Heart left ventricle (tissue), 16 donors: ENCODE data around the gene RBMS3. TPM values are rescaled to one million over a fixed set of nuclear protein-coding genes. Genes with fewer than 3 reads are reported as not detected.

Source experiments
- ATAC-seq, 4 donors: fragments of 200-7000 bp; cut with Tn5 transposase; one replicate each; pipeline ENCODE4 v1.9.1; 2020 to 2022; ENCODE audit warnings: moderate library complexity in 4 of 4, mild to moderate bottlenecking in 3 of 4, moderate number of reproducible peaks in 1 of 4
- DNase-seq, 5 donors: peaks; one replicate each; pipeline ENCODE4 v3.0.0-alpha.2; 2020
- H3K27ac ChIP-seq, 12 donors: fragments of 200-600 bp; sonication (generic) in 4 of 12; one replicate each; pipeline versions ENCODE4 v1.5.0 to v1.8.0; 2016 to 2022; ENCODE audit warnings: mild to moderate bottlenecking in 2 of 12
- H3K27me3 ChIP-seq, 9 donors: fragments of 200-600 bp; sonication (generic) in 2 of 9; one replicate each; pipeline versions ENCODE4 v1.5.1 to v1.8.0; 2016 to 2022; ENCODE audit warnings: mild to moderate bottlenecking in 3 of 9
- H3K36me3 ChIP-seq, 9 donors: fragments of 200-600 bp; sonication (generic) in 2 of 9; one replicate each; pipeline versions ENCODE4 v1.5.0 to v1.8.0; 2018 to 2022; ENCODE audit warnings: mild to moderate bottlenecking in 2 of 9
- H3K4me1 ChIP-seq, 12 donors: fragments of 200-600 bp; sonication (generic) in 4 of 12; one replicate each; pipeline versions ENCODE4 v1.5.0 to v1.8.0; 2016 to 2022; ENCODE audit warnings: mild to moderate bottlenecking in 3 of 12
- H3K4me3 ChIP-seq, 12 donors: fragments of 200-600 bp; sonication (generic) in 4 of 12; one replicate each; pipeline versions ENCODE4 v1.5.0 to v1.8.0; 2017 to 2022; ENCODE audit warnings: mild to moderate bottlenecking in 9 of 12, moderate library complexity in 4 of 12
- H3K9me3 ChIP-seq, 12 donors: fragments of 200-600 bp; sonication (generic) in 4 of 12; one replicate each; pipeline versions ENCODE4 v1.5.0 to v1.8.0; 2016 to 2022; ENCODE audit warnings: mild to moderate bottlenecking in 1 of 12
- POLR2A ChIP-seq, 2 donors: fragments of 450-650 bp; IDR thresholded peaks; one replicate each; pipeline ENCODE4 v1.6.1; 2017; ENCODE audit warnings: antibody characterized with exemption in 2 of 2, mild to moderate bottlenecking in 2 of 2, moderate library complexity in 2 of 2
- WGBS, 4 donors: extraction: QIAGEN DNeasy Blood & Tissue Kit in 2 of 4; methylation state at CpG; one replicate each; pipeline versions ENCODE4 v1.1.5 to v1.1.7; 2013 to 2018; 5-methylcytosine and 5-hydroxymethylcytosine counted together
- intact Hi-C, 10 donors: fragments of 100-400 bp; cut with DNase I; formaldehyde crosslinking; loops; one replicate each; pipeline versions ENCODE4 v1.11.1 to v1.14.2; 2022
- polyA plus RNA-seq, 2 donors: library from polyadenylated mRNA; stranded (reverse); fragments of 200-250 nt; gene quantifications; one replicate each; pipeline ENCODE4 v1.2.3, GENCODE V29; 2013
- total RNA-seq, 9 donors: library from RNA; depleted of rRNA in 2 of 9; stranded (reverse); fragments of >200 nt in 2 of 9; fragmentation: NEBNext Ultra II Directional in 3 of 9; extraction: Animal tissue kit (Norgen Biotek cat#: 25700) in 3 of 9; gene quantifications; one replicate each; pipeline versions ENCODE4 v1.1.0 to v1.2.4, GENCODE V29; 2016 to 2023
- TF ChIP-seq, protein P1 (sequence below), 12 donors: fragments of 200-600 bp; sonication (generic) in 4 of 12; IDR thresholded peaks; one replicate each; pipeline versions ENCODE4 v1.5.0 to v1.8.0; 2018 to 2022; ENCODE audit warnings: antibody characterized with exemption in 12 of 12, mild to moderate bottlenecking in 5 of 12
- donor health status: ischemic (EF 13 %, LVEDD 7.1; RV severe dilation, severe dysfunction).
- donor health status: healthy with polysubstance abuse.
- donor health status: DM: no; HTN: yes; CAD: no.
- donor health status: DM: no; HTN: no; CAD: no.
- donor health status: ischemic (EF 25% LVEDD 6.9; RV normal size, moderate dysfunction).
- donor health status: ischemic (EF 25% LVEDD 5.7; RV mildly dilated, moderate dysfunction).
- donor health status: healthy.
- donor health status: DM: yes; HTN: yes; CAD: no.
- donor health status: ischemic (EF 35%, LVEDD 5.7; RV mildly dilated, moderate dysfunction).
- donor health status: nonischemic (EF 11% LVEDD 7.7; RV severe dilation, severe dysfunction).
- donor health status: DM: yes; HTN: yes; CAD: no.
- donor health status: PGD.
- donor health status: ischemic (EF 29% LVEDD 5.4; RV normal size, mild dysfunction).
- donor health status: nonischemic (EF 23%, LVEDD 6.1; RV moderate dilation, normal function).

RBMS3 gene
- total and polyA plus RNA-seq, 11 donors: 4.8 to 35.6 (median 26.1) TPM

DNA sequence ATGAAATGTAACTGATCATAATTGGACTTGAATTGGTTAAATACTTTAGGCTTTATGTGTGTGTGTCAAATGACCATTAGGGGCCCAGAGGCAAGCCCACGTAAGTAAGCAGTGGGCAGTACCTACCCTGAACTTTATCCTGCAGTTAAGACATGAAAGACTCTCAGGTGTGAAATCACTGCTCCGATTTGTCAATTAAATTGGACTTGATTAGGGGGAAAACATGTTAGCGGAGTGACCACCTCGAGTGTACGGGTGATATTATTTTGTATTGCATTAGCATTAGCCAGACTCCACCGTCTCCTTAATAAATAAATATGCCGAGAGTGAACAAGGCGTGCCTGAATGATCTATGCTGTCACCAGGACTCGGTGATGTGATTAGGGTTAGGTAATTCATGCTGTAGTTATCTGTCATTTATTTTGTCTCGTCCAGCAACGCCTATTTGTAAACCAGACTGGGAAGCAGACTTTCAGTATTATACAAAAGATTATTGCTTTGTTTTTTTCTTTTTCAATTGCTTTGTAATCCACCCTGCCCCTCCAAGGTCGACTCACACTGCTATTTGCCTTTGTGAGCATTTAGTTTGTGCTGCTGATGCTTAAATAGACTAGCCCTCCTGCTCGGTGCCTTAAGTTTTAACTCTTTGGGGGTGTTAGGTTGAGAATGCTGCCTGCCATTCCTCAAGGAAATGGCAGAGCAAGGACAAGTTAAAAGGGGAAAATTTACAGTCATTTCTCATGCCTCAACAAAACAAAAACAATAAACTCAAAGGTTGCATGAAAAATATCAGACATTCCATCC is 1.8 kb downstream of the RBMS3 start:
- Histone ChIP-seq H3K27me3 (no peaks in the 10 kb centered on the region), H3K36me3 (no peaks in the 10 kb centered on the region), H3K4me3 (peak overlapping the region; percentile 43 to 84 (median 66)), H3K9me3 (no peaks in the 10 kb centered on the region), H3K4me1 (peaks cover 0 to 41% (median 18%) of the 10 kb centered on the region in 12 donors), H3K27ac (peak overlapping the region; percentile 83 to 96 (median 91))
- 6 to 10% (median 8%) methylated on average over 13 of the region's 13 CpGs for WGBS, 4 donors
- intact Hi-C loops: loop anchor here (2.0 to 10.0 kb wide), 23 partner anchors 40 to 480 kb away; no protein-coding TSS in a partner anchor
- TF ChIP-seq POLR2A (IDR thresholded peaks at IDR 0.05): no peak
- DNase-seq (no peak), ATAC-seq (peak in 2 of 4 donors; percentile 20 to 37)

DNA sequence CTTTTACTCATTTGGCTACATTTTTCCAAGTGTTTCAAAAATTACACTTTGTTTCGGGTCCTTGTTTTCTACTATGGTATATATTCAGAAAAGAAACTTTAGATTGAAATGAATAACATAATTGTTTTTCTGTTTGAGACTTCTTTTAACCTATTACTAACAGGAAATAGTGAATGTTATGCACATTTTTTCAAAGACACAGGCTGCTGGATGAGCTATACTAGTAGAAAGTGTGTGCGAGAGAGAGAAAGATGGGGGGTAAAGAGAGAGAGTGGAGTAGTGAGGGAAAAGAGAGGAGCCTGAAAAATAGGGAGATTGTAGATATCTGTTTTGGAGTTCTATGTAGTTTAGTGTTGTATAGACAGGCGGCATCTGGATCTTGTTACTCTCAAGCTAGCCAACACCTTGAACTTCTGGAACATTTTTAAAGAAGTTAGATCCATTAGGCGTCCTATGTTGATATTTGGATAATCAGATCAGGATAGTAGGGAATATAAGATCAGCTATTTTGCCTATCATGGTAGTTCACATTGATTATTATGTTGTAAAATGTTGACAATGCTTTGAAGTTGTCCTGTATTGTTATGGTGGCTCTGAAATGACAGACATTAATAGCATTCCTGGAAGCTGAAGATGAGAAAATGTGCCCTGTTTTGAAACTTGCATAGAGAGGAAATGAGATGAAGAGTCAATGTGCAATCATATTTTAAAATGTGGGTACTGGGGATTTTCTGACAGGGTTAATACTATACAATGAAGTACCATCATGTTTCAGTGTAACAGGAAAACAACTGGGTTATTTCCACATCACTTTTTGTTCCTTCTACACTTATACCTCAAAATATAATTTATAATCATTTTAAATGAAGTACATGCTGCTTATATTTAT is 2.6 kb downstream of the RBMS3 start:
- WGBS, 4 donors: 9 to 28% (median 13%) methylated on average over 4 of the region's 4 CpGs
- Histone ChIP-seq H3K27ac (peak overlapping the region; percentile 83 to 96 (median 91)), H3K36me3 (no peaks in the 10 kb centered on the region), H3K27me3 (no peaks in the 10 kb centered on the region), H3K9me3 (no peaks in the 10 kb centered on the region), H3K4me1 (peaks cover 0 to 44% (median 25%) of the 10 kb centered on the region in 12 donors), H3K4me3 (peak overlapping the region; percentile 43 to 84 (median 66))
- ATAC-seq (no peak), DNase-seq (no peak)
- TF ChIP-seq, protein P1, sequence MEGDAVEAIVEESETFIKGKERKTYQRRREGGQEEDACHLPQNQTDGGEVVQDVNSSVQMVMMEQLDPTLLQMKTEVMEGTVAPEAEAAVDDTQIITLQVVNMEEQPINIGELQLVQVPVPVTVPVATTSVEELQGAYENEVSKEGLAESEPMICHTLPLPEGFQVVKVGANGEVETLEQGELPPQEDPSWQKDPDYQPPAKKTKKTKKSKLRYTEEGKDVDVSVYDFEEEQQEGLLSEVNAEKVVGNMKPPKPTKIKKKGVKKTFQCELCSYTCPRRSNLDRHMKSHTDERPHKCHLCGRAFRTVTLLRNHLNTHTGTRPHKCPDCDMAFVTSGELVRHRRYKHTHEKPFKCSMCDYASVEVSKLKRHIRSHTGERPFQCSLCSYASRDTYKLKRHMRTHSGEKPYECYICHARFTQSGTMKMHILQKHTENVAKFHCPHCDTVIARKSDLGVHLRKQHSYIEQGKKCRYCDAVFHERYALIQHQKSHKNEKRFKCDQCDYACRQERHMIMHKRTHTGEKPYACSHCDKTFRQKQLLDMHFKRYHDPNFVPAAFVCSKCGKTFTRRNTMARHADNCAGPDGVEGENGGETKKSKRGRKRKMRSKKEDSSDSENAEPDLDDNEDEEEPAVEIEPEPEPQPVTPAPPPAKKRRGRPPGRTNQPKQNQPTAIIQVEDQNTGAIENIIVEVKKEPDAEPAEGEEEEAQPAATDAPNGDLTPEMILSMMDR (IDR thresholded peaks at IDR 0.05): peak in 1 of 12 donors; percentile 8
- TF ChIP-seq POLR2A (IDR thresholded peaks at IDR 0.05): no peak
- intact Hi-C loops: loop anchor here (2.0 to 10.0 kb wide), 23 partner anchors 39 to 479 kb away; no protein-coding TSS in a partner anchor

DNA sequence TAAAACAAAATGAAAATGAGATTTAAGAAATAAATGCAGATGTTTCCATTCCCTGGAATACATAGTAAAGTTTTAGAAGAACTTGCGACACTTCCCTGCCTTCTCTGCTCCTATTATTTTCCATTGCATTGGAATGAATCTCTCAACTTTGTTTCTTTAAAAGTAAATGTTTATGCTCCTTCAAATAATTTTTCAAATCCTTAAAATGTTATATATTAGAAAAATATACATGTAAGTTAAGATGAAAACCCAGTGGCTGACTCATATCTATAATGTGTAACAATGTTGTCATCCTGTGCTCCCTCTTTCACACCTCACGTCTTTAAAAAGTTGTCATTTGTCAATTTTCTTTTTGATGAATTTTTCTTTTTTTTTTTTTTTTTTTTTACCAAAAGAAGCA is 3.6 kb downstream of the RBMS3 start:
- Histone ChIP-seq H3K9me3 (no peaks in the 10 kb centered on the region), H3K27me3 (no peaks in the 10 kb centered on the region), H3K4me1 (peaks cover 0 to 39% (median 19%) of the 10 kb centered on the region in 12 donors), H3K36me3 (no peaks in the 10 kb centered on the region), H3K27ac (peak overlapping the region; percentile 4 to 96 (median 91)), H3K4me3 (peak overlapping the region in 11 of 12 donors; percentile 43 to 84 (median 67))
- intact Hi-C loops: loop anchor here (5.0 to 10.0 kb wide), 22 partner anchors 38 to 478 kb away; no protein-coding TSS in a partner anchor
- 48 to 74% (median 54%) methylated on average over 2 of the region's 2 CpGs for WGBS, 4 donors
- DNase-seq (no peak), ATAC-seq (no peak)
- TF ChIP-seq POLR2A (IDR thresholded peaks at IDR 0.05): no peak

DNA sequence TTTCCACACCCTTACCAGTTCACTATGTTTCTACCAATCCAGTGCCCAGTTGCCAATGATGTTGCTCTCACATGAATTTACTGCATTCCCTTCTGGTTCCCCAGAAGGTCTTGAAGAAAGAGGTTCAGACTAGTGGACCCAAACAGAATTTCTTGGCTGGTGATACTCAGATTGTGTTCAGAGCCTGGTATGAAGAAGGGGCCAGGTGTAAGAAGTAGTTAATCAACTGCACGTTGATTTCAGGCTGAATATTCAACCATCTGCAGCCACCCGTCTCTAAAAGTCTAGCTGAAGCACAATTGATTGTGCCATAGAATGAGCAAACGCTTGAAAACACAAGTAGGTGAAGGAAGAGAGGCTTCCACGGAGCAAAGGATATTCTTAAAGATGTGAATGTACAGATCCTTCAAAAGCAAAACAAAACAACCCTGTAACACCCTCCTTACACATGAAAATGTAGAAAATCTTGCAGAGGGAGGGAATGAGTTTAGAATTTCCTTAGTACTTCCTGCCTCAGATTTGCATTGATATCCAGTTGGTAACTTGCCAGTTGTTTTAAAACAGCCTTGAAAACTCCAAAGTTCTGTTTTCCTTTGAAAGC is 4.7 kb downstream of the RBMS3 start:
- ATAC-seq: no peak
- no peak for TF ChIP-seq POLR2A (IDR thresholded peaks at IDR 0.05)
- no peak for DNase-seq
- peak overlapping the region; percentile 20 to 92 (median 60) for H3K27ac ChIP-seq
- H3K9me3 ChIP-seq: no peaks in the 10 kb centered on the region
- peaks cover 0 to 43% (median 16%) of the 10 kb centered on the region in 12 donors for H3K4me1 ChIP-seq
- 15 to 32% (median 22%) methylated on average over 4 of the region's 4 CpGs for WGBS, 4 donors
- peak overlapping the region in 11 of 12 donors; percentile 2 to 67 (median 43) for H3K4me3 ChIP-seq
- intact Hi-C loops: loop anchor here in 7 of 10 donors (5.0 to 10.0 kb wide), 8 partner anchors 37 to 371 kb away; no protein-coding TSS in a partner anchor
- H3K27me3 ChIP-seq: no peaks in the 10 kb centered on the region
- H3K36me3 ChIP-seq: no peaks in the 10 kb centered on the region
